ENCODE data around the gene PUM2. TPM values are rescaled to one million over a fixed set of nuclear protein-coding genes. Genes with fewer than 3 reads are reported as not detected.

PUM2 gene
- total and polyA plus RNA-seq, 5 donors from 2014 or later, result 15.1 to 131 (median 19.5) TPM

DNA sequence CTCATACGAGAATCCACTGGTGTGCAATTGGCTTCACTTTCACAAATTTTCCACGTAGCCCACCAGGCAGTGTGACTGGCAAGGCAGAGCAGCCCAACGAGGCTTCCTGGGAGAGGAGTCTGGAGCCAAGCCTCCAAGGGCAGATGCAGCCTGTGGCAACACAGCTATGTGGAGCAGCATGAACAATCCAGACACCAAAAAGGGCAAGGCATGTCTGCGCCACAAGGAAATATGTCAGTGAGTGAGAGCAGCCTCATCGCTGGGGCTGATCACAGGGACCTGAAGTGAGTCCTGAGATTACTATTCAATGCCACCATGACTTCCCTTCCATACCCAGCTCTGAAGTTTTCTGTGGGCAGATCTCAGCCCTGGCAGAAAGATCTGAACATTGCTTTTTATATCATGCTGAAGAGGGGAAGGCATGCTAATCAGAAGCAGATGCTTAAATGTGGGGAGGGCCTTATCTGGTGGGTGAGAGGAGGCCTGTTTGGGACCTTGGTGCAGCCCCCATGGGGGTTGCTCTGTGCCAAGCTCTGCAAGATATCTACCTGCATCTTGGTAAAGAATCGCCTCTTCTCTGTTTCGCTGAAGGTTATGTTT, 40.0 kb upstream of the PUM2 start:
- Mint-ChIP-seq H3K27ac (no peak overlapping the region), H3K9me3 (no peaks in the 10 kb centered on the region), H3K36me3 (no peaks in the 10 kb centered on the region), H3K4me3 (no peak overlapping the region), H3K4me1 (no peaks in the 10 kb centered on the region), H3K27me3 (no peaks in the 10 kb centered on the region)
- Histone ChIP-seq H3K27ac (ENCODE audit: insufficient read depth, low read length, poor library complexity, severe bottlenecking) (no peak overlapping the region), H3K36me3 (ENCODE audit: control insufficient read depth, insufficient read depth, low read length) (no peaks in the 10 kb centered on the region), H3K4me1 (ENCODE audit: control insufficient read depth, insufficient read depth, low read length, poor library complexity, severe bottlenecking) (no peaks in the 10 kb centered on the region), H3K27me3 (ENCODE audit: control insufficient read depth, insufficient read depth, low read length) (no peaks in the 10 kb centered on the region), H3K4me3 (ENCODE audit: low read depth, low read length) (no peak overlapping the region), H3K9me3 (ENCODE audit: control insufficient read depth in 2 of 2, low read length in 2 of 2) (no peaks in the 10 kb centered on the region)
- no peak for DNase-seq
- ATAC-seq (ENCODE audit: low read depth in 2 of 2), result no peak

GRCh38 chr2:20384953-20385352, 34.3 kb upstream of the PUM2 start:
- H3K27me3 ChIP-seq (ENCODE audit: control insufficient read depth, insufficient read depth, low read length), result no peaks in the 10 kb centered on the region
- H3K27me3 Mint-ChIP-seq, result no peaks in the 10 kb centered on the region
- H3K4me1 ChIP-seq (ENCODE audit: control insufficient read depth, insufficient read depth, low read length, poor library complexity, severe bottlenecking), result no peaks in the 10 kb centered on the region
- H3K9me3 Mint-ChIP-seq, result no peaks in the 10 kb centered on the region
- H3K27ac ChIP-seq (ENCODE audit: insufficient read depth, low read length, poor library complexity, severe bottlenecking), result no peak overlapping the region
- H3K9me3 ChIP-seq (ENCODE audit: control insufficient read depth in 2 of 2, low read length in 2 of 2), result no peaks in the 10 kb centered on the region
- H3K4me3 Mint-ChIP-seq, result no peak overlapping the region
- peaks cover 0 to 9% (median 3%) of the 10 kb centered on the region in 4 donors for H3K4me1 Mint-ChIP-seq
- no peak for DNase-seq
- H3K27ac Mint-ChIP-seq, result no peak overlapping the region
- H3K4me3 ChIP-seq (ENCODE audit: low read depth, low read length), result no peak overlapping the region
- no peak for ATAC-seq (ENCODE audit: low read depth in 2 of 2)
- no peaks in the 10 kb centered on the region for H3K36me3 ChIP-seq (ENCODE audit: control insufficient read depth, insufficient read depth, low read length)
- H3K36me3 Mint-ChIP-seq, result no peaks in the 10 kb centered on the region

- Histone ChIP-seq H3K27me3 (ENCODE audit: control insufficient read depth, insufficient read depth, low read length) (no peaks in the 10 kb centered on the region), H3K4me1 (ENCODE audit: control insufficient read depth, insufficient read depth, low read length, poor library complexity, severe bottlenecking) (no peaks in the 10 kb centered on the region), H3K36me3 (ENCODE audit: control insufficient read depth, insufficient read depth, low read length) (no peaks in the 10 kb centered on the region), H3K9me3 (ENCODE audit: control insufficient read depth in 2 of 2, low read length in 2 of 2) (no peaks in the 10 kb centered on the region), H3K27ac (ENCODE audit: insufficient read depth, low read length, poor library complexity, severe bottlenecking) (no peak overlapping the region), H3K4me3 (ENCODE audit: low read depth, low read length) (no peak overlapping the region)
- ATAC-seq (ENCODE audit: low read depth in 2 of 2) (no peak), DNase-seq (no peak)
- Mint-ChIP-seq H3K4me1 (peaks cover 0 to 9% (median 3%) of the 10 kb centered on the region in 4 donors), H3K9me3 (no peaks in the 10 kb centered on the region), H3K36me3 (no peaks in the 10 kb centered on the region), H3K27ac (no peak overlapping the region), H3K4me3 (no peak overlapping the region), H3K27me3 (no peaks in the 10 kb centered on the region)
These were observed 32.5 kb upstream of the PUM2 start for GRCh38 chr2:20382965-20383810.

- Mint-ChIP-seq H3K27ac (no peak overlapping the region), H3K4me3 (no peak overlapping the region), H3K36me3 (no peaks in the 10 kb centered on the region), H3K27me3 (no peaks in the 10 kb centered on the region), H3K4me1 (peaks cover 0 to 9% (median 3%) of the 10 kb centered on the region in 4 donors), H3K9me3 (no peaks in the 10 kb centered on the region)
- DNase-seq, result no peak
- H3K27ac ChIP-seq (ENCODE audit: insufficient read depth, low read length, poor library complexity, severe bottlenecking), result no peak overlapping the region
- ATAC-seq (ENCODE audit: low read depth in 2 of 2), result no peak
- H3K36me3 ChIP-seq (ENCODE audit: control insufficient read depth, insufficient read depth, low read length), result no peaks in the 10 kb centered on the region
- H3K27me3 ChIP-seq (ENCODE audit: control insufficient read depth, insufficient read depth, low read length), result no peaks in the 10 kb centered on the region
- no peaks in the 10 kb centered on the region for H3K4me1 ChIP-seq (ENCODE audit: control insufficient read depth, insufficient read depth, low read length, poor library complexity, severe bottlenecking)
- no peaks in the 10 kb centered on the region for H3K9me3 ChIP-seq (ENCODE audit: control insufficient read depth in 2 of 2, low read length in 2 of 2)
- H3K4me3 ChIP-seq (ENCODE audit: low read depth, low read length), result no peak overlapping the region
These were observed 30.8 kb upstream of the PUM2 start for GRCh38 chr2:20381457-20381856.

GRCh38 chr2:20378891-20379519, 28.4 kb upstream of the PUM2 start:
- Histone ChIP-seq H3K9me3 (ENCODE audit: control insufficient read depth in 2 of 2, low read length in 2 of 2) (no peaks in the 10 kb centered on the region), H3K4me3 (ENCODE audit: low read depth, low read length) (no peak overlapping the region), H3K4me1 (ENCODE audit: control insufficient read depth, insufficient read depth, low read length, poor library complexity, severe bottlenecking) (no peaks in the 10 kb centered on the region), H3K36me3 (ENCODE audit: control insufficient read depth, insufficient read depth, low read length) (no peaks in the 10 kb centered on the region), H3K27ac (ENCODE audit: insufficient read depth, low read length, poor library complexity, severe bottlenecking) (no peak overlapping the region), H3K27me3 (ENCODE audit: control insufficient read depth, insufficient read depth, low read length) (no peaks in the 10 kb centered on the region)
- Mint-ChIP-seq H3K4me1 (peaks cover 0 to 9% (median 3%) of the 10 kb centered on the region in 4 donors), H3K36me3 (no peaks in the 10 kb centered on the region), H3K27ac (no peak overlapping the region), H3K9me3 (no peaks in the 10 kb centered on the region), H3K4me3 (no peak overlapping the region), H3K27me3 (no peaks in the 10 kb centered on the region)
- DNase-seq (no peak), ATAC-seq (ENCODE audit: low read depth in 2 of 2) (no peak)

GRCh38 chr2:20378341-20378740, 27.7 kb upstream of the PUM2 start:
- peaks cover 0 to 9% (median 3%) of the 10 kb centered on the region in 4 donors for H3K4me1 Mint-ChIP-seq
- no peak overlapping the region for H3K4me3 Mint-ChIP-seq
- H3K27ac Mint-ChIP-seq, result no peak overlapping the region
- Histone ChIP-seq H3K36me3 (ENCODE audit: control insufficient read depth, insufficient read depth, low read length) (no peaks in the 10 kb centered on the region), H3K27ac (ENCODE audit: insufficient read depth, low read length, poor library complexity, severe bottlenecking) (no peak overlapping the region), H3K4me1 (ENCODE audit: control insufficient read depth, insufficient read depth, low read length, poor library complexity, severe bottlenecking) (no peaks in the 10 kb centered on the region), H3K4me3 (ENCODE audit: low read depth, low read length) (no peak overlapping the region), H3K9me3 (ENCODE audit: control insufficient read depth in 2 of 2, low read length in 2 of 2) (no peaks in the 10 kb centered on the region), H3K27me3 (ENCODE audit: control insufficient read depth, insufficient read depth, low read length) (no peaks in the 10 kb centered on the region)
- H3K9me3 Mint-ChIP-seq, result no peaks in the 10 kb centered on the region
- H3K27me3 Mint-ChIP-seq, result no peaks in the 10 kb centered on the region
- no peak for DNase-seq
- no peak for ATAC-seq (ENCODE audit: low read depth in 2 of 2)
- no peaks in the 10 kb centered on the region for H3K36me3 Mint-ChIP-seq

- Histone ChIP-seq H3K27ac (ENCODE audit: insufficient read depth, low read length, poor library complexity, severe bottlenecking) (no peak overlapping the region), H3K4me3 (ENCODE audit: low read depth, low read length) (no peak overlapping the region), H3K4me1 (ENCODE audit: control insufficient read depth, insufficient read depth, low read length, poor library complexity, severe bottlenecking) (no peaks in the 10 kb centered on the region), H3K9me3 (ENCODE audit: control insufficient read depth in 2 of 2, low read length in 2 of 2) (no peaks in the 10 kb centered on the region), H3K36me3 (ENCODE audit: control insufficient read depth, insufficient read depth, low read length) (no peaks in the 10 kb centered on the region), H3K27me3 (ENCODE audit: control insufficient read depth, insufficient read depth, low read length) (no peaks in the 10 kb centered on the region)
- Mint-ChIP-seq H3K36me3 (no peaks in the 10 kb centered on the region), H3K27me3 (peaks cover 4% of the 10 kb centered on the region), H3K27ac (no peak overlapping the region), H3K4me3 (no peak overlapping the region), H3K9me3 (no peaks in the 10 kb centered on the region), H3K4me1 (peaks cover 0 to 9% (median 3%) of the 10 kb centered on the region in 4 donors)
- no peak for DNase-seq
- ATAC-seq (ENCODE audit: low read depth in 2 of 2), result no peak
These were observed 27.1 kb upstream of the PUM2 start for GRCh38 chr2:20377741-20378140.

Measured in CD4-positive, CD25-positive, alpha-beta regulatory T cell (primary cell).